Measurements from ENCODE around the gene BTC.
A peak's percentile ranks its signal among the peaks of the same experiment; 100 is the strongest.
"Not testable (repeated sequence)": the region's sequence is repeated elsewhere in the genome, so short reads cannot be mapped to it uniquely, and the experiment has no call there.

BTC gene, protein sequence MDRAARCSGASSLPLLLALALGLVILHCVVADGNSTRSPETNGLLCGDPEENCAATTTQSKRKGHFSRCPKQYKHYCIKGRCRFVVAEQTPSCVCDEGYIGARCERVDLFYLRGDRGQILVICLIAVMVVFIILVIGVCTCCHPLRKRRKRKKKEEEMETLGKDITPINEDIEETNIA

DNA sequence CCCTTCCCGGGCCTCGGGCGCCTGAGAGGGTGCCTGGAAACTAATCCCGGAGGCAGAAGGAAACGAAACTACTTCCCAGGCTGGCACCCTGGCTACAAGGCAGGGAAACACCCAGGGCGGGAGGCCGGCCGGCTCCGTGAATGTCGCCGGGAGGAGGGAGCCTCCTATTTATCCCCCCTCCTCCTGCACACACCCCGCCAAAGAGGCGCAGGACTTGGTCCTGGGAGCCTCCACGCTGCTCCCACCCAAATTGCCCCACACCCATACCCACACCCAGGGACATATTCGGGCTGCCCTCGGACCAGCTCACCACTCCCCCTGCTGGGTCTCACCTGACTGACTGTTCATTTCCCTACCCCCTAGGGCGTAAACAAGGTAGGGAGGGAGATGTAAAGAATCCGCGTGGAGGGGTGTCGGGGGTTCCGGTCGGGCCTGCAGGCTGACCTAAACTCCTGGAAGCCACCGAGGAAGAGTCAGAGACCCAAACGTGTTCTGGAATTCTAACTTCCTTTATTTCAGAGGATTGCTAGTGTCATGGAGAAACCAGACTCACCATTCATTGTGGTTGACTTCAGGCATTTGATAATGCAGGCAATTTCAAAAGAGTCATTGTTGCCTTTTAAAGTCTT is at the start of gene BTC:
Gene BTC, minus strand, starts transcription at position 142 of the 629 bp plus-strand sequence. CDS start 198 bp downstream, outside the sequence.
- peak in 1 of 2 experiments; percentile 19 for DNase-seq

DNA sequence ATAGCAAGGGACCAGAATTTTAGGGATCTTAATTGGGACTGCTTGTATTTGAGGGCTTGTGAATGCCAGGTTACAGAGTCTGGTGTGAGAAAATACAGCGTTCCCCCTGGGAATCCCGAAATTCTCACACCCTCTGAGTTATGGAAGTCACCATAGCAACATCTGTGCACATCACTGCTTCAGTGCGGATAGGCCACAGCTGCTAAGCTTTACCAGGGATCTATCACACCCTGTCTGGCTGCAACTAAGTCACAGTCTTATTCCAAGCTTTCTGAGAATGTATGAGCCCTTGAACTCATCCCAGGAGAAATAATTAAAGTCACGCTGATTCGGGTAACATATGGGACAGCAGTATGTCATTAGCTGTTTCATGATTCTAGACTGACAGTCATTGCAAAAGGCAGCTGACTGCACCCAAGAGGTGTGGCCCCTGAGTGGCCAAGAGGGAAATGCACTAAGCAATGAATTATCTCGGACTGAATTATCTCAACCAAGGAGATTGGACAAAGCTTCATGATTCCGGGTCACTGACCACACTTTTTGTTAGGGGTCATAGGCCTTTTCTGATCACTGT is 46.7 kb upstream of the BTC start:
- DNase-seq: no peak

GRCh38 chr4:74838746-74839370 is 44.5 kb upstream of the BTC start:
- DNase-seq: no peak

GRCh38 chr4:74830928-74831327 is 36.6 kb upstream of the BTC start:
- DNase-seq: no peak

DNA sequence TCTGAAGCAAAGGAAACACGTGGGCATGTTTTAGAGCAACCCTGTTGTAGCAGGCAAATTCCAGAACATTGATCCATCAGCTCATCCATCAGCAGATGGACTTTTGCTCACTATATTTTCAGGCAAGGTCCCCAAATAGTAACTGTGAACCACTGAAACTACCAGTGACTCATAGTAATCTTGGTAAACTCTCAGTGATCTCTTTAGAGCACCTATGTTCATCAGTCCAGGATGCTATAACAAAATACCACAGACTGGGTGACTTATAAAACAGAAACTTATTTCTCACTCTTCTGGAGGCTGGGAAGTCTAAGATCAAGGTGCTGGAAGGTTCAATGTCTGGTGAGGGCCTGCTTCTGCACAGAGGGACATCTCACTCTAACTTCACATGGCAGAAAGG is 28.9 kb upstream of the BTC start:
- DNase-seq: no peak

DNA sequence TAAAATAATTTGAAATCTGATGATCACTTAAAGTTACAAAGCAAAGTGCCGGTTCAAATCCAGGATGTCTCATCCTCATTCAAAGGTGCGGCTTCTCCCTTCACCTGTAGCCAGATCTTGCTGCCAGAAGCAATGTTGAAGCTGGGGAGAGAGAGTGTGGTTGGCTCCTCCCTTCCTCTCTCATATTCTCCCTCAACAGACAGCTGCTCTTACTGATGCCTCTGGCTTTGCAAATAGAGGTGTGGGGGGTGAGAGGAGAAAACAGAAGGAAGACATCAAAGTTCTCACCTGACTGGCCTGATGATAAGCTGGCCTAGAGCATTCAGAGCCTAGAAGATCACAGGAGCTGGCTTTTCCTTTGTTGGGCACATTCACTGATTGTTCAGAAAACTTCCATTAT is 28.3 kb upstream of the BTC start:
- DNase-seq: no peak

- no peak for DNase-seq
Measured at GRCh38 chr4:74821541-74821940, 27.2 kb upstream of the BTC start.

- no peak for DNase-seq
Measured at GRCh38 chr4:74814052-74814451, 19.7 kb upstream of the BTC start.

DNA sequence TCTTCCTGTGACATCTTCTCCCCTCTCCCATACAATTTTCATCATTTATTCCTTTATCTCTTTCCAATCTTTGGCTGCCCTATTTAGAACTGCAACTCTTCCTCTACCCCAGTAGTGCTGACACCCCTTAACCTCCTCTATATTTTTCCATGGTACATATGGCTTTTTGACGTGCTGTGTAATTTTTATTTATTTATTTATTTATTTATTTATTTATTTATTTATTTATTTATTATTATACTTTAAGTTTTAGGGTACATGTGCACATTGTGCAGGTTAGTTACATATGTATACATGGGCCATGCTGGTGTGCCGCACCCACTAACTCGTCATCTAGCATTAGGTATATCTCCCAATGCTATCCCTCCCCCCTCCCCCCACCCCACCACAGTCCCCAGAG is 17.7 kb upstream of the BTC start:
- DNase-seq: not testable (repeated sequence)

DNA sequence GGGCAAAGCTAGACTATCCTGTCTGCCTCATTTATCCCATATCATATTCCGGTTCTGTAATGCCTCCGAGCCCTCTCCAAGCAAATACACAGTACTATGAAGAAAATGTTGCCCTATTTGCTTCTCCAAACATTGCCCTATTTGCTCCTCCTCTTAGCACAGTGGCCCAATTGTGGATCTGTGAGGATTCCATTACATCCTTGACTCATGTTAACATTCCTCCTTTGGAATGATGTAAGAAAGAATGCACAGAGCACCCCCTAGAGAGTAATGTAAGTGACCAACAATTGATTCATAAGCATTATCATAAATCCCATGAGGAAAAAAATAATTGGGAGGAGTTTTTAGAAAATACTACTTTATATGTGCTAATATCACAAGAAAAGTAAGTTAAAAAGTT is 11.3 kb upstream of the BTC start:
- no peak for DNase-seq

- DNase-seq: no peak
Measured at GRCh38 chr4:74800310-74800709, 6.0 kb upstream of the BTC start.

DNA sequence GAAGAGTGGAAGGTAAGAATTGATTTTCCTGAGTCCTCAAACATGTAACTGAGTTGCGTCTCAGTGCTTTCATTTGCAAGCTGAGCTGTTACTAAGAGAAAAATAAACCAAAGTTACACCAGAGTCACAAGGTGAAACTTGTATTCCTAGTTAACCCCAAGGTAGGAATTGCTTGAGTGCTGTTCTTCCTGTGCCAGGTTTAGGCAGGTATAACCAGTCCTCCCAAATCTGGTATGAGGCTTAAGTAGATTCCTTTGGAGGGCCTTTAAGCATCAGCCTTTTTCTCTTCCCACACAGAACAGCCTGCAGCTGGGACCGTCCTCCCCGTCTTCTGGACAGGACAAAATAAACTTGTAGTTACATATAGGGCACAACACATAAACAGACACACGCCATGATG is 2.3 kb upstream of the BTC start:
- DNase-seq: no peak

DNA sequence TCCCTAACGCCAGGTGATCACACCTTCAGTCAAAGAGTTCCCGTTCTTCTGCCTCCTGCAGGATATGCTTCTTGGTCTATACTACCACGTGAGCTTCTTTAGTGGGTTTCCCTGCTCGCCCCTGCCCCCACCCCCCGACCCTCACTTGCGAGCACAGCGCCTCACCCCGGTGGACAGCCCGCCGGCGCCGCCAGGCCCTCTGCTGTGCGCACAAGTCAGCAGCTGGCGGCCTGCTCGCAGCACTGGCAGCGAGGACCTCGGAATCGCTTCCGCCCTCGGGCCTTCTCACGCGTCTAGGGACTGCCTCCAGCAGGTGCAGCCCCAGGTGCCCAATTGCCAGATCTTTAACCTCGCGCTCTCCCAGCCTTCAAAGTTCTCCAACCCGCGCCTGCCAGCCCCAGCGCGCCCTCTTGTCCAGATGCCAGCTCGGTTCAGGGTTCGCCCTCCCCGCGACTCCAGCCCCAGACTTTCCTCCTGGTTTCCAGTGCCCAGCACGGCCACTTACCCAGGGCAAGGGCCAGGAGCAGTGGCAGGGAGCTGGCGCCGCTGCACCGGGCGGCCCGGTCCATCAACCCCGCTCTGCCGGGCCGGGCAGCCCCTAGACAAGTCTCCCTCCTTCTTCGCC is 454 bp downstream of the BTC start:
- DNase-seq: peak in 1 of 2 experiments; percentile 17

DNA sequence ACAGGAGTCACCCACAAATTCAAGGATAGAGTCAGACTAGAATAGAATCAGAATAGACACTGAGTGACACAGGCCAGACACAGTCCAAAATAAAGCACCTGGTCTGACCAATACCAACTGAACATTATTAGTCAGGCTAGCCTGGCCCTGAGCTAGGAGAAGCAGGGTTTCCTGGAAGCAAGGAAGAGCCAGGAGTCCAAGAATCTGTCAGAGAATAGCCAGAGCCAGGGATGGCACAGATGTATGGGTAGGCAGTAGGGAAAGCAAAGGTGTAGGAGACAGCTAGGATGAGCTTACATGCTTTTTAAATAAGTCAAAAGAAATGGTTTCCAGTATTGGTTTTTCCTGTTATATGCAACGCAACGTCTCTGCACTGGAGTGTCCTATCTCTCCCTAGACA is 3.7 kb downstream of the BTC start:
- no peak for DNase-seq

DNA sequence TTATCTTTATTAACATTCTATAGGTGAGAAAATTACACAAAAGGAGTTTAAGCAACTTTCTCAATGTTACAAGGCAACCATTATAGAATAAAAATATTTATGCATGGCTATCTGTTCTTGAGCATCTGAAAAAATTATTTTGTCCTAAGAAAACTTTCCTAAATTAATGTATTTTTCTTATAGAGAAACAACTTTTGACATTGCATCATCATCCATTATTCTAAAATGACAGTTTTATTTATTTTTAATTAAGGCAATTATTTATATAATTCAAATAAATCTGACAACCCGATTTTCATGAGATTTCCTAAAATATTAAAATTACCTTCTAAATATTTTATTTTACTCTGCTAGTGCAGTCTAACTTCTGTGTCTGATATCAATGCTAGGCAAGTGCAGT is 4.8 kb downstream of the BTC start:
- no peak for DNase-seq

DNA sequence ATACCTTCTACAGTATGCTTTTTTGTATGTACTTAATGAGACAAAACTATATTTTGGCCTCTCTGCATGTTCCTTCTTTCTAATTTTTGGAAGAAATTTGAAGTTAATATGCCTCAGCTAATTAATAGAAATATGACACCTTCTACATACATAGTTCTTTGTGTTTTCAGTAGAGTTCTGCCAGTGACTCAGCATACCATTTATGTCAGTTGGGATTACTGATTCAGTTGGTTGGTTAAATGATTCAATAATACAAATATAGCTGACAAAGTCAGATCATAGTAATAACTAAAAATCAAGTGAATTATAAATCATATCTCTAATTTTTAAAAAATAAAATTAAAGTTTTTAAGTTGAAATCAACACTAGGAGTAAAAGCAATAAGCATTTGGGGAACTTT is 16.8 kb downstream of the BTC start:
- DNase-seq: no peak

DNA sequence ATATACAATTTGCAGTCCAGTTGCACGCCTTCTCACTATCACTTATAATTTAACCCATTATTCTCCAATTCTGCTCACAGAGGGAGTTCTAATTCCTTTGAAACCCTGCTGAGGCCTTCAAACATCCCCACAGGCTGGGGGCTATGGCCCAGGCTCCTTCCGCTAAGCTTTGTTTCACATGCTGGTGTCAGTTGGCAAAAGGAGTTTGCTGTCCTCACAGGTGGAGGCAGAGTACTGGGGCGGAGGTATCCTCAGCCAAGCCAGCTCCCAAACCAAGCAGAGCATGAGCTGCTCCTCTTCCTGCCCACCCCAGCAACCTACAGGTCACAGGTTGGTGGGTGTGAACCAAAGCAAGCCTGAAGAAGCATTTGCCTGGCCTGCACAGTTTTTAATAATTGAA is 21.5 kb downstream of the BTC start:
- no peak for DNase-seq

DNA sequence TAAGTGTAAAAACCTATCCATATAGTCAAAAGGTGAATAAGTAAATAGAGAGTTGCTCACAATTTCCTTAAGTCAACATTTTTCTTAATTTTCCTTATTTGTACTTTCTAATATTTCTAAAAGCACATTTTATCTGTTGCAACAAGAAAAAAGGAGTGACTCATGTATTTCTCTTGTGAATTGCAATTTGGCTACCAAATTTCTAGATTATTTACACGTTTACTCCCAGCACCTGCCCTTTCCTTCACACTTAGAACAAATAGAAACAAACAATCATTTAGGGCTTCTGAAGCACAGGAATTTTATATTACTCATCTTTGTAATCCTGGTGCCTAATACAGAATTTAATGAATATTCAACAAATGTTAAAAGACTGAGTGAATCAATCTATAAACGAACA is 22.2 kb downstream of the BTC start:
- DNase-seq: no peak

- DNase-seq: no peak
Measured at GRCh38 chr4:74770226-74770910, 24.0 kb downstream of the BTC start.

DNA sequence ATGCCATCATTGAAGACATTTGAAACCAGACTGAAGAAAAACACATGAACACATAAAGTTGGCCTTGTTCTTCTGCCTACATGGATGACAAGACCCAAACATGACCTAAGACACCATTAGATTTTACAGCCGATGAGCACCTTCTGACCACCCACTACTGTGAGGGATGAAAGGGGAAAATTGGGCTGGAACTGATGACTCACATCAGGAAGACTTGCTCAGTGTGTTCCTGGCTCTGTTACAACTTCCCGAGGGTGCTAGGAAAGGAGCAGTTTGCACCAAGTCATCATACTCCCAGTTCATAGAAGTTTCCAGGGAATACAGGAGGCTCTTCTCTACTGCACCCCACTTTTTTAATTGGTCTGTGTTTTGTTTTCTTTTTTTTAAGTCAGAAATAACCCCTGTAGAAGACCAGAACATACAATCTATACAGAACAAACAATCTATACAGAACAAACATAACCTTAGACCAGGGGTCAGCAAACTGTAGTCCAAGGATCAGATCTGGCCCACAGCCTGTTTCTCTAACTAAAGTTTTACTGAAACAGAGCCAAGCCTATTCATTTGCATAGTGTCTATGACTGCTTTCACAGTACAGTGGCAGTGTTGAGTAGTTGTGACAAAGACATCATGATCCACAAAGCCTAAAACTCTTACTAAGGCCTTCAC is 25.3 kb downstream of the BTC start:
- no peak for DNase-seq

- DNase-seq: no peak
Measured at GRCh38 chr4:74764119-74764518, 30.2 kb downstream of the BTC start.

GRCh38 chr4:74758551-74759145 is 35.7 kb downstream of the BTC start:
- DNase-seq: no peak
